Measurements from ENCODE around the gene PAK4. TPM values are rescaled to one million over a fixed set of nuclear protein-coding genes. Genes with fewer than 3 reads are reported as not detected.

Gene PAK4
- total and polyA plus RNA-seq, 9 of the 15 experiments (the other 6 are each of a cell fraction or from before 2014, with no cell fraction given) = 0.21 to 33.5 (median 5.8) TPM

- TF ChIP-seq FOXA3 (CRISPR knock-in tag; conservative IDR thresholded peaks at IDR 0.05 in 1 of 2, IDR thresholded peaks at IDR 0.05 in 1 of 2) = no peak
- TF ChIP-seq MTA1 (IDR thresholded peaks at IDR 0.05; ENCODE audit: borderline replicate concordance) = peak; percentile 59; the same call in 1 of the 2 replicates
- TF ChIP-seq ELK1 (CRISPR knock-in tag; IDR thresholded peaks at IDR 0.05) = no peak
- no peak for TF ChIP-seq ZC3H8 (IDR thresholded peaks at IDR 0.05)
- TF ChIP-seq, protein P1, sequence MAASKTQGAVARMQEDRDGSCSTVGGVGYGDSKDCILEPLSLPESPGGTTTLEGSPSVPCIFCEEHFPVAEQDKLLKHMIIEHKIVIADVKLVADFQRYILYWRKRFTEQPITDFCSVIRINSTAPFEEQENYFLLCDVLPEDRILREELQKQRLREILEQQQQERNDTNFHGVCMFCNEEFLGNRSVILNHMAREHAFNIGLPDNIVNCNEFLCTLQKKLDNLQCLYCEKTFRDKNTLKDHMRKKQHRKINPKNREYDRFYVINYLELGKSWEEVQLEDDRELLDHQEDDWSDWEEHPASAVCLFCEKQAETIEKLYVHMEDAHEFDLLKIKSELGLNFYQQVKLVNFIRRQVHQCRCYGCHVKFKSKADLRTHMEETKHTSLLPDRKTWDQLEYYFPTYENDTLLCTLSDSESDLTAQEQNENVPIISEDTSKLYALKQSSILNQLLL (CRISPR knock-in tag; IDR thresholded peaks at IDR 0.05; ENCODE audit: borderline replicate concordance) = no peak
- no peak for TF ChIP-seq KLF16 (IDR thresholded peaks at IDR 0.05)
- TF ChIP-seq KAT2B (IDR thresholded peaks at IDR 0.05; ENCODE audit: low read depth, low read length) = no peak
- TF ChIP-seq NR3C1 (CRISPR knock-in tag; IDR thresholded peaks at IDR 0.05) = 0 out of 2 replicates have a peak, but pooled peaks have one; percentile 33
- TF ChIP-seq, protein P2, sequence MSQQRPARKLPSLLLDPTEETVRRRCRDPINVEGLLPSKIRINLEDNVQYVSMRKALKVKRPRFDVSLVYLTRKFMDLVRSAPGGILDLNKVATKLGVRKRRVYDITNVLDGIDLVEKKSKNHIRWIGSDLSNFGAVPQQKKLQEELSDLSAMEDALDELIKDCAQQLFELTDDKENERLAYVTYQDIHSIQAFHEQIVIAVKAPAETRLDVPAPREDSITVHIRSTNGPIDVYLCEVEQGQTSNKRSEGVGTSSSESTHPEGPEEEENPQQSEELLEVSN (IDR thresholded peaks at IDR 0.05; ENCODE audit: borderline replicate concordance in 1 of 2, extremely low read depth in 1 of 2, insufficient read depth in 1 of 2, insufficient read length in 1 of 2, low read depth in 1 of 2, low read length in 1 of 2, poor library complexity in 1 of 2, severe bottlenecking in 1 of 2) = peak; percentile 86 to 96
- TF ChIP-seq ZKSCAN3 (CRISPR knock-in tag; IDR thresholded peaks at IDR 0.05) = no peak
- TF ChIP-seq, protein P3, sequence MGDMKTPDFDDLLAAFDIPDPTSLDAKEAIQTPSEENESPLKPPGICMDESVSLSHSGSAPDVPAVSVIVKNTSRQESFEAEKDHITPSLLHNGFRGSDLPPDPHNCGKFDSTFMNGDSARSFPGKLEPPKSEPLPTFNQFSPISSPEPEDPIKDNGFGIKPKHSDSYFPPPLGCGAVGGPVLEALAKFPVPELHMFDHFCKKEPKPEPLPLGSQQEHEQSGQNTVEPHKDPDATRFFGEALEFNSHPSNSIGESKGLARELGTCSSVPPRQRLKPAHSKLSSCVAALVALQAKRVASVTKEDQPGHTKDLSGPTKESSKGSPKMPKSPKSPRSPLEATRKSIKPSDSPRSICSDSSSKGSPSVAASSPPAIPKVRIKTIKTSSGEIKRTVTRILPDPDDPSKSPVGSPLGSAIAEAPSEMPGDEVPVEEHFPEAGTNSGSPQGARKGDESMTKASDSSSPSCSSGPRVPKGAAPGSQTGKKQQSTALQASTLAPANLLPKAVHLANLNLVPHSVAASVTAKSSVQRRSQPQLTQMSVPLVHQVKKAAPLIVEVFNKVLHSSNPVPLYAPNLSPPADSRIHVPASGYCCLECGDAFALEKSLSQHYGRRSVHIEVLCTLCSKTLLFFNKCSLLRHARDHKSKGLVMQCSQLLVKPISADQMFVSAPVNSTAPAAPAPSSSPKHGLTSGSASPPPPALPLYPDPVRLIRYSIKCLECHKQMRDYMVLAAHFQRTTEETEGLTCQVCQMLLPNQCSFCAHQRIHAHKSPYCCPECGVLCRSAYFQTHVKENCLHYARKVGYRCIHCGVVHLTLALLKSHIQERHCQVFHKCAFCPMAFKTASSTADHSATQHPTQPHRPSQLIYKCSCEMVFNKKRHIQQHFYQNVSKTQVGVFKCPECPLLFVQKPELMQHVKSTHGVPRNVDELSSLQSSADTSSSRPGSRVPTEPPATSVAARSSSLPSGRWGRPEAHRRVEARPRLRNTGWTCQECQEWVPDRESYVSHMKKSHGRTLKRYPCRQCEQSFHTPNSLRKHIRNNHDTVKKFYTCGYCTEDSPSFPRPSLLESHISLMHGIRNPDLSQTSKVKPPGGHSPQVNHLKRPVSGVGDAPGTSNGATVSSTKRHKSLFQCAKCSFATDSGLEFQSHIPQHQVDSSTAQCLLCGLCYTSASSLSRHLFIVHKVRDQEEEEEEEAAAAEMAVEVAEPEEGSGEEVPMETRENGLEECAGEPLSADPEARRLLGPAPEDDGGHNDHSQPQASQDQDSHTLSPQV (IDR thresholded peaks at IDR 0.05) = no peak
- no peak for TF ChIP-seq TAF9B (IDR thresholded peaks at IDR 0.05; ENCODE audit: partially characterized antibody)
- no peak for TF ChIP-seq MCM5 (IDR thresholded peaks at IDR 0.05; ENCODE audit: low read depth)
Observed at GRCh38 chr19:39196860-39197562, 71.4 kb downstream of the PAK4 start, which contains the start of gene NCCRP1 (continued).
